HepG2 (cell line): Measurements from ENCODE around the gene CDK8. TPM values are rescaled to one million over a fixed set of nuclear protein-coding genes. Genes with fewer than 3 reads are reported as not detected.

Experiments
- ATAC-seq: fragments of 200-7000 bp; cut with Tn5 transposase; 3 replicates; pipeline ENCODE4 v1.9.1; 2020; ENCODE audit warnings: mild to moderate bottlenecking, moderate library complexity
- BruUV-seq: library from RNA; stranded (reverse); fragments of 400-500 nt; replicated peaks from 2 replicates; lab custom pipeline; 2021; lab: Mats Ljungman, UMichigan
- CTCF ChIA-PET: fragments of 300-600 bp; formaldehyde crosslinking; extraction: SDS; loops from one replicate; lab custom pipeline; 2021; ENCODE audit warnings: low total read pairs, inconsistent platforms, low intra/inter-chr PET ratio; lab: Yijun Ruan, JAX
- POLR2A ChIA-PET: fragments of 350-600 bp; sonication (Branson Sonifier 250); formaldehyde crosslinking; loops from one replicate; lab custom pipeline; 2020; ENCODE audit warnings: antibody characterized with exemption, inconsistent platforms; lab: Yijun Ruan, JAX
- DNase-seq: peaks from one replicate; pipeline ENCODE4 v3.0.0-alpha.2; 2015; ENCODE audit warnings: low spot score
- FAIRE-seq: peaks from 3 replicates; lab custom pipeline; 2011; peaks lifted over from hg19 to GRCh38; lab: Jason Lieb, UNC
- H2AFZ ChIP-seq: one replicate; pipeline ENCODE4 v1.6.1; 2011; ENCODE audit warnings: low read length, inconsistent platforms
- H3K27ac ChIP-seq: fragments of 300-600 bp; 3 replicates; pipeline ENCODE4 v1.8.0; 2011; ENCODE audit warnings: mixed run types, mild to moderate bottlenecking, mixed read lengths, low read length, inconsistent platforms; ENCODE audit not compliant: insufficient read depth; ENCODE audit errors: extremely low read length
- H3K27me3 ChIP-seq, 2 experiments: fragments of 200-600 bp in 1 of 2; 2 replicates in 1 of 2; 3 replicates in 1 of 2; pipeline versions ENCODE4 v1.6.0 to v1.8.0; 2011; ENCODE audit warnings: low read length in 2 of 2, mild to moderate bottlenecking in 2 of 2, moderate library complexity in 2 of 2, inconsistent platforms in 1 of 2; ENCODE audit not compliant: insufficient read depth in 2 of 2, control insufficient read depth in 1 of 2
- H3K36me3 ChIP-seq, 2 experiments: fragments of 200-600 bp in 1 of 2; replicated peaks in 1 of 2; 2 replicates in 1 of 2; 3 replicates in 1 of 2; pipeline versions ENCODE4 v1.5.1 to v1.8.0; 2011; ENCODE audit warnings: low read length in 2 of 2, inconsistent platforms in 1 of 2; ENCODE audit not compliant: insufficient read depth in 2 of 2, control insufficient read depth in 1 of 2
- H3K4me1 ChIP-seq: 2 replicates; pipeline ENCODE4 v1.5.1; 2012; ENCODE audit warnings: low read length, inconsistent platforms; ENCODE audit not compliant: insufficient read depth
- H3K4me2 ChIP-seq: 2 replicates; pipeline ENCODE4 v1.6.0; 2011; ENCODE audit warnings: low read depth, low read length, inconsistent platforms
- H3K4me3 ChIP-seq, 3 experiments: fragments of 200-600 bp in 1 of 3; sonication (generic), shearing (Covaris generic) in 1 of 3; replicated peaks in 1 of 3; 2 replicates each; pipeline ENCODE4 v1.5.1; 2011 to 2016; ENCODE audit warnings: low read length in 3 of 3, inconsistent platforms in 2 of 3, low read depth in 2 of 3, mild to moderate bottlenecking in 2 of 3, control low read depth in 1 of 3, mixed read lengths in 1 of 3; ENCODE audit not compliant: insufficient read depth in 1 of 3
- H3K79me2 ChIP-seq: one replicate; pipeline ENCODE4 v1.6.1; 2011; ENCODE audit warnings: low read length, inconsistent platforms; ENCODE audit not compliant: insufficient read depth
- H3K9ac ChIP-seq: 2 replicates; pipeline ENCODE4 v1.6.0; 2011; ENCODE audit warnings: mild to moderate bottlenecking, low read depth, low read length, inconsistent platforms; ENCODE audit not compliant: insufficient read depth
- H3K9me3 ChIP-seq: 2 replicates; pipeline ENCODE4 v1.5.1; 2012; ENCODE audit warnings: mild to moderate bottlenecking, low read length
- H4K20me1 ChIP-seq: 2 replicates; pipeline ENCODE4 v1.6.0; 2011; ENCODE audit warnings: inconsistent platforms, mild to moderate bottlenecking, low read length, moderate library complexity; ENCODE audit not compliant: insufficient read depth
- BCL6 ChIP-seq: IDR thresholded peaks from 2 replicates; pipeline ENCODE4 v1.6.1; 2016; ENCODE audit warnings: missing genetic modification reagents, missing compliant biosample characterization
- BRD4 ChIP-seq: sonication (generic); formaldehyde crosslinking; IDR thresholded peaks from 2 replicates; pipeline ENCODE4 v1.4.0; 2020; ENCODE audit warnings: missing genetic modification reagents
- CEBPB ChIP-seq: IDR thresholded peaks from 2 replicates; pipeline ENCODE4 v1.6.1; 2011; ENCODE audit warnings: low read depth, low read length, improper control_type of control experiment, borderline replicate concordance
- CEBPZ ChIP-seq: IDR thresholded peaks from 2 replicates; pipeline ENCODE4 v1.6.1; 2012; ENCODE audit warnings: low read length, improper control_type of control experiment
- HOMEZ ChIP-seq: IDR thresholded peaks from 2 replicates; pipeline ENCODE4 v1.6.1; 2016; ENCODE audit warnings: low read depth
- HOXA3 ChIP-seq: sonication (generic); formaldehyde crosslinking; IDR thresholded peaks from 2 replicates; pipeline ENCODE4 v1.5.0; 2020; ENCODE audit warnings: missing genetic modification reagents
- JARID2 ChIP-seq: sonication (generic); formaldehyde crosslinking; IDR thresholded peaks from 2 replicates; pipeline ENCODE4 v1.8.1; 2023; ENCODE audit warnings: missing genetic modification reagents, inconsistent platforms; ENCODE audit not compliant: insufficient replicate concordance
- KDM4B ChIP-seq: sonication (generic); formaldehyde crosslinking; IDR thresholded peaks from 2 replicates; pipeline ENCODE4 v1.4.0; 2020; ENCODE audit warnings: missing genetic modification reagents
- MAZ ChIP-seq, 2 experiments: sonication (generic) in 1 of 2; formaldehyde crosslinking in 1 of 2; IDR thresholded peaks; 2 replicates each; pipeline versions ENCODE4 v1.5.0 to v1.6.1; 2012 to 2020; ENCODE audit warnings: low read depth in 2 of 2, mild to moderate bottlenecking in 2 of 2, borderline replicate concordance in 1 of 2, improper control_type of control experiment in 1 of 2, low read length in 1 of 2, missing genetic modification reagents in 1 of 2, moderate library complexity in 1 of 2
- NBN ChIP-seq: fragments of 450-650 bp; conservative IDR thresholded peaks from 2 replicates; pipeline ENCODE4 v1.6.1; 2017
- PPARG ChIP-seq: conservative IDR thresholded peaks from 2 replicates; pipeline ENCODE4 v1.6.1; 2016; ENCODE audit warnings: missing biosample characterization, missing genetic modification reagents
- TFDP2 ChIP-seq: sonication (generic); formaldehyde crosslinking; IDR thresholded peaks from 2 replicates; pipeline ENCODE4 v1.4.0; 2020; ENCODE audit warnings: missing genetic modification reagents
- ZNF138 ChIP-seq: sonication (generic); formaldehyde crosslinking; IDR thresholded peaks from 2 replicates; pipeline ENCODE4 v1.5.0; 2020; ENCODE audit warnings: mild to moderate bottlenecking, low read depth, missing genetic modification reagents
- ZNF260 ChIP-seq: sonication (generic); formaldehyde crosslinking; IDR thresholded peaks from 2 replicates; pipeline ENCODE4 v1.4.0; 2020; ENCODE audit warnings: missing genetic modification reagents, low read depth, mild to moderate bottlenecking, borderline replicate concordance
- ZNF580 ChIP-seq: IDR thresholded peaks from 2 replicates; pipeline ENCODE4 v1.6.1; 2016; ENCODE audit warnings: low read depth, borderline replicate concordance
- ZNF839 ChIP-seq: sonication (generic); formaldehyde crosslinking; IDR thresholded peaks from 2 replicates; pipeline ENCODE4 v1.4.0; 2020; ENCODE audit warnings: missing genetic modification reagents, mild to moderate bottlenecking, borderline replicate concordance
- WGBS: methylation state at CpG from one replicate; pipeline ENCODE4 v1.1.6; 2017; ENCODE audit warnings: low lambda C conversion rate; 5-methylcytosine and 5-hydroxymethylcytosine counted together
- in situ Hi-C: cut with HindIII; loops from 2 replicates; pipeline ENCODE4 v1.10.0; 2017; ENCODE audit warnings: low pct_unique_long_range_greater_than_20kb; ENCODE audit not compliant: extremely low pct_ligation_motif_present
- intact Hi-C: fragments of 100-400 bp; cut with micrococcal nuclease; formaldehyde crosslinking; loops from one replicate; pipeline ENCODE4 v1.10.0; 2022; ENCODE audit not compliant: unreplicated experiment
- polyA plus RNA-seq, 8 experiments: library from polyadenylated mRNA; depleted of rRNA in 3 of 8; stranded (reverse) in 7 of 8; unstranded in 1 of 8; fragments of >200 nt; fragmentation: Illumina TruSeq in 4 of 8; extraction: Trizol in 4 of 8; gene quantifications; 2 replicates each; pipeline versions ENCODE4 v1.2.1 to v1.2.3, GENCODE V29; 2011 to 2016; ENCODE audit warnings: low read depth in 4 of 8, missing spikeins in 1 of 8, mixed read lengths in 1 of 8; ENCODE audit not compliant: insufficient read depth in 1 of 8
- total RNA-seq, 5 experiments: library from RNA; depleted of rRNA; stranded (reverse); fragments of >200 nt; fragmentation: Illumina TruSeq; extraction: Trizol; gene quantifications; 2 replicates each; pipeline ENCODE4 v1.2.3, GENCODE V29; 2016; ENCODE audit warnings: low read depth in 1 of 5

CDK8 gene
- total and polyA plus RNA-seq, 2 of the 13 experiments (the other 11 are each of a cell fraction or from before 2014, with no cell fraction given) = 15.8 to 16.4 TPM

- no peak overlapping the region for H3K4me3 ChIP-seq
- BruUV-seq = no TSS peak
- ATAC-seq (no peak), FAIRE-seq (no peak), DNase-seq (no peak)
- no peaks in the 10 kb centered on the region for H3K36me3 ChIP-seq
- POLR2A ChIA-PET = no interaction called here
- no peak overlapping the region for H3K4me2 ChIP-seq
- no peaks in the 10 kb centered on the region for H4K20me1 ChIP-seq
- H2AFZ ChIP-seq = no peak overlapping the region
- peaks cover 9% of the 10 kb centered on the region for H3K4me1 ChIP-seq
- 21% methylated on average over 3 of the region's 3 CpGs for WGBS
- in situ Hi-C loops = no loop called here
- peaks cover 33% of the 10 kb centered on the region for H3K9me3 ChIP-seq
- H3K27me3 ChIP-seq = peaks cover 0 to 5% of the 10 kb centered on the region in 2 experiments; a peak in 1 of 5 replicates
- no peaks in the 10 kb centered on the region for H3K79me2 ChIP-seq
- intact Hi-C loops = no loop called here
- H3K27ac ChIP-seq = no peak overlapping the region
- no peak overlapping the region for H3K9ac ChIP-seq
- CTCF ChIA-PET = no interaction called here
- TF ChIP-seq HOMEZ (CRISPR knock-in tag) (no peak), ZNF839 (CRISPR knock-in tag) (no peak), CEBPZ (no peak), BRD4 (no peak), ZNF260 (no peak), BCL6 (CRISPR knock-in tag) (no peak), CEBPB (no peak), PPARG (CRISPR knock-in tag) (no peak), MAZ (IDR thresholded peaks at IDR 0.05; ENCODE audit: borderline replicate concordance, low read depth, low read length) (no peak), MAZ (CRISPR knock-in tag; IDR thresholded peaks at IDR 0.05; ENCODE audit: low read depth) (no peak), KDM4B (CRISPR knock-in tag) (no peak), TFDP2 (no peak), HOXA3 (CRISPR knock-in tag) (no peak), ZNF580 (no peak), JARID2 (no peak), NBN (no peak), ZNF138 (CRISPR knock-in tag) (no peak)
Measured at GRCh38 chr13:26440111-26440510, 186.2 kb downstream of the CDK8 start.
